HepG2 (cell line): ENCODE measurements around the gene SOCS1. TPM values are rescaled to one million over a fixed set of nuclear protein-coding genes. Genes with fewer than 3 reads are reported as not detected.

Source experiments
- ATAC-seq: fragments of 200-7000 bp; cut with Tn5 transposase; 3 replicates; pipeline ENCODE4 v1.9.1; 2020; ENCODE audit warnings: mild to moderate bottlenecking, moderate library complexity
- BruUV-seq: library from RNA; stranded (reverse); fragments of 400-500 nt; replicated peaks from 2 replicates; lab custom pipeline; 2021; lab: Mats Ljungman, UMichigan
- CTCF ChIA-PET: fragments of 300-600 bp; formaldehyde crosslinking; extraction: SDS; loops from one replicate; lab custom pipeline; 2021; ENCODE audit warnings: low total read pairs, inconsistent platforms, low intra/inter-chr PET ratio; lab: Yijun Ruan, JAX
- POLR2A ChIA-PET: fragments of 350-600 bp; sonication (Branson Sonifier 250); formaldehyde crosslinking; loops from one replicate; lab custom pipeline; 2020; ENCODE audit warnings: antibody characterized with exemption, inconsistent platforms; lab: Yijun Ruan, JAX
- DNase-seq: peaks from one replicate; pipeline ENCODE4 v3.0.0-alpha.2; 2015; ENCODE audit warnings: low spot score
- FAIRE-seq: peaks from 3 replicates; lab custom pipeline; 2011; peaks lifted over from hg19 to GRCh38; lab: Jason Lieb, UNC
- H2AFZ ChIP-seq: one replicate; pipeline ENCODE4 v1.6.1; 2011; ENCODE audit warnings: low read length, inconsistent platforms
- H3K27ac ChIP-seq: fragments of 300-600 bp; 3 replicates; pipeline ENCODE4 v1.8.0; 2011; ENCODE audit warnings: mixed run types, mild to moderate bottlenecking, mixed read lengths, low read length, inconsistent platforms; ENCODE audit not compliant: insufficient read depth; ENCODE audit errors: extremely low read length
- H3K27me3 ChIP-seq, 2 experiments: fragments of 200-600 bp in 1 of 2; 2 replicates in 1 of 2; 3 replicates in 1 of 2; pipeline versions ENCODE4 v1.6.0 to v1.8.0; 2011; ENCODE audit warnings: low read length in 2 of 2, mild to moderate bottlenecking in 2 of 2, moderate library complexity in 2 of 2, inconsistent platforms in 1 of 2; ENCODE audit not compliant: insufficient read depth in 2 of 2, control insufficient read depth in 1 of 2
- H3K36me3 ChIP-seq, 2 experiments: fragments of 200-600 bp in 1 of 2; replicated peaks in 1 of 2; 2 replicates in 1 of 2; 3 replicates in 1 of 2; pipeline versions ENCODE4 v1.5.1 to v1.8.0; 2011; ENCODE audit warnings: low read length in 2 of 2, inconsistent platforms in 1 of 2; ENCODE audit not compliant: insufficient read depth in 2 of 2, control insufficient read depth in 1 of 2
- H3K4me1 ChIP-seq: 2 replicates; pipeline ENCODE4 v1.5.1; 2012; ENCODE audit warnings: low read length, inconsistent platforms; ENCODE audit not compliant: insufficient read depth
- H3K4me2 ChIP-seq: 2 replicates; pipeline ENCODE4 v1.6.0; 2011; ENCODE audit warnings: low read depth, low read length, inconsistent platforms
- H3K4me3 ChIP-seq, 3 experiments: fragments of 200-600 bp in 1 of 3; sonication (generic), shearing (Covaris generic) in 1 of 3; replicated peaks in 1 of 3; 2 replicates each; pipeline ENCODE4 v1.5.1; 2011 to 2016; ENCODE audit warnings: low read length in 3 of 3, inconsistent platforms in 2 of 3, low read depth in 2 of 3, mild to moderate bottlenecking in 2 of 3, control low read depth in 1 of 3, mixed read lengths in 1 of 3; ENCODE audit not compliant: insufficient read depth in 1 of 3
- H3K79me2 ChIP-seq: one replicate; pipeline ENCODE4 v1.6.1; 2011; ENCODE audit warnings: low read length, inconsistent platforms; ENCODE audit not compliant: insufficient read depth
- H3K9ac ChIP-seq: 2 replicates; pipeline ENCODE4 v1.6.0; 2011; ENCODE audit warnings: mild to moderate bottlenecking, low read depth, low read length, inconsistent platforms; ENCODE audit not compliant: insufficient read depth
- H3K9me3 ChIP-seq: 2 replicates; pipeline ENCODE4 v1.5.1; 2012; ENCODE audit warnings: mild to moderate bottlenecking, low read length
- H4K20me1 ChIP-seq: 2 replicates; pipeline ENCODE4 v1.6.0; 2011; ENCODE audit warnings: inconsistent platforms, mild to moderate bottlenecking, low read length, moderate library complexity; ENCODE audit not compliant: insufficient read depth
- ATF7 ChIP-seq, 2 experiments: fragments of 450-650 bp in 1 of 2; sonication (generic) in 1 of 2; formaldehyde crosslinking in 1 of 2; IDR thresholded peaks; 2 replicates each; pipeline versions ENCODE4 v1.4.0 to v1.6.1; 2016 to 2020; ENCODE audit warnings: antibody characterized with exemption in 1 of 2, mild to moderate bottlenecking in 1 of 2, missing genetic modification reagents in 1 of 2
- ELF3 ChIP-seq: IDR thresholded peaks from 2 replicates; pipeline ENCODE4 v1.6.1; 2016; ENCODE audit warnings: missing genetic modification reagents, missing compliant biosample characterization
- FIP1L1 ChIP-seq: fragments of 200-400 bp; formaldehyde crosslinking; IDR thresholded peaks from 2 replicates; pipeline ENCODE4 v1.6.1; 2018; ENCODE audit warnings: low read depth, mild to moderate bottlenecking, low read length, moderate library complexity, borderline replicate concordance; ENCODE audit not compliant: insufficient read depth
- FOSL2 ChIP-seq: sonication (generic); formaldehyde crosslinking; IDR thresholded peaks from 2 replicates; pipeline ENCODE4 v1.4.0; 2020; ENCODE audit warnings: missing genetic modification reagents
- GMEB2 ChIP-seq: IDR thresholded peaks from 2 replicates; pipeline ENCODE4 v1.6.1; 2016; ENCODE audit warnings: missing biosample characterization, missing genetic modification reagents, low read depth
- HMG20A ChIP-seq: IDR thresholded peaks from 2 replicates; pipeline ENCODE4 v1.6.1; 2016; ENCODE audit warnings: borderline replicate concordance
- HMGXB4 ChIP-seq, 2 experiments: sonication (generic) in 1 of 2; formaldehyde crosslinking in 1 of 2; IDR thresholded peaks; 2 replicates each; pipeline versions ENCODE4 v1.4.0 to v1.6.1; 2018 to 2020; ENCODE audit warnings: missing genetic modification reagents in 2 of 2, borderline replicate concordance in 1 of 2, low read depth in 1 of 2, mild to moderate bottlenecking in 1 of 2, missing biosample characterization in 1 of 2
- JUN ChIP-seq: sonication (generic); formaldehyde crosslinking; IDR thresholded peaks from 2 replicates; pipeline ENCODE4 v1.4.0; 2020; ENCODE audit warnings: mild to moderate bottlenecking, missing genetic modification reagents
- NR2C2 ChIP-seq: sonication (generic); formaldehyde crosslinking; IDR thresholded peaks from 2 replicates; pipeline ENCODE4 v1.4.0; 2020; ENCODE audit warnings: missing genetic modification reagents, mild to moderate bottlenecking, moderate library complexity, borderline replicate concordance
- PHF21A ChIP-seq: sonication (generic); formaldehyde crosslinking; IDR thresholded peaks from 2 replicates; pipeline ENCODE4 v1.5.0; 2020; ENCODE audit warnings: mild to moderate bottlenecking, missing genetic modification reagents
- SALL1 ChIP-seq: sonication (generic); formaldehyde crosslinking; IDR thresholded peaks from 2 replicates; pipeline ENCODE4 v1.8.0; 2022; ENCODE audit warnings: mild to moderate bottlenecking, missing genetic modification reagents
- SOX5 ChIP-seq: IDR thresholded peaks from 2 replicates; pipeline ENCODE4 v1.6.1; 2016; ENCODE audit warnings: borderline replicate concordance
- ZMYM3 ChIP-seq: sonication (generic); formaldehyde crosslinking; IDR thresholded peaks from 2 replicates; pipeline ENCODE4 v1.5.1; 2020; ENCODE audit warnings: mild to moderate bottlenecking, missing genetic modification reagents
- ZNF101 ChIP-seq: sonication (generic); formaldehyde crosslinking; IDR thresholded peaks from 2 replicates; pipeline ENCODE4 v1.4.0; 2020; ENCODE audit warnings: mild to moderate bottlenecking, low read depth, missing genetic modification reagents, borderline replicate concordance
- ZNF253 ChIP-seq: sonication (generic); formaldehyde crosslinking; IDR thresholded peaks from 2 replicates; pipeline ENCODE4 v1.8.0; 2022; ENCODE audit warnings: mild to moderate bottlenecking, missing genetic modification reagents, borderline replicate concordance
- ZNF597 ChIP-seq: sonication (generic); formaldehyde crosslinking; IDR thresholded peaks from 2 replicates; pipeline ENCODE4 v1.5.0; 2020; ENCODE audit warnings: missing genetic modification reagents
- ZNF891 ChIP-seq: sonication (generic); formaldehyde crosslinking; IDR thresholded peaks from 2 replicates; pipeline ENCODE4 v1.5.0; 2020; ENCODE audit warnings: mild to moderate bottlenecking, missing genetic modification reagents
- WGBS: methylation state at CpG from one replicate; pipeline ENCODE4 v1.1.6; 2017; ENCODE audit warnings: low lambda C conversion rate; 5-methylcytosine and 5-hydroxymethylcytosine counted together
- in situ Hi-C: cut with HindIII; loops from 2 replicates; pipeline ENCODE4 v1.10.0; 2017; ENCODE audit warnings: low pct_unique_long_range_greater_than_20kb; ENCODE audit not compliant: extremely low pct_ligation_motif_present
- intact Hi-C: fragments of 100-400 bp; cut with micrococcal nuclease; formaldehyde crosslinking; loops from one replicate; pipeline ENCODE4 v1.10.0; 2022; ENCODE audit not compliant: unreplicated experiment
- polyA plus RNA-seq, 8 experiments: library from polyadenylated mRNA; depleted of rRNA in 3 of 8; stranded (reverse) in 7 of 8; unstranded in 1 of 8; fragments of >200 nt; fragmentation: Illumina TruSeq in 4 of 8; extraction: Trizol in 4 of 8; gene quantifications; 2 replicates each; pipeline versions ENCODE4 v1.2.1 to v1.2.3, GENCODE V29; 2011 to 2016; ENCODE audit warnings: low read depth in 4 of 8, missing spikeins in 1 of 8, mixed read lengths in 1 of 8; ENCODE audit not compliant: insufficient read depth in 1 of 8
- total RNA-seq, 5 experiments: library from RNA; depleted of rRNA; stranded (reverse); fragments of >200 nt; fragmentation: Illumina TruSeq; extraction: Trizol; gene quantifications; 2 replicates each; pipeline ENCODE4 v1.2.3, GENCODE V29; 2016; ENCODE audit warnings: low read depth in 1 of 5

Gene SOCS1
- total and polyA plus RNA-seq, 2 of the 13 experiments (the other 11 are each of a cell fraction or from before 2014, with no cell fraction given), result 5.3 to 6.3 TPM

- TF ChIP-seq FIP1L1 (no peak), SALL1 (CRISPR knock-in tag) (0 out of 2 replicates have a peak, but pooled peaks have one; percentile 12), ZMYM3 (peak; percentile 94), JUN (0 out of 2 replicates have a peak, but pooled peaks have one; percentile 25)
- TF ChIP-seq, all 625 proteins: peak for 13
Observed at GRCh38 chr16:11236461-11237254, 19.3 kb downstream of the SOCS1 start (continued).

- peak; percentile 63 for FAIRE-seq
- Histone ChIP-seq H3K4me1 (peaks cover 38% of the 10 kb centered on the region), H2AFZ (no peak overlapping the region), H3K9me3 (no peaks in the 10 kb centered on the region), H3K27me3 (peaks cover 1 to 21% of the 10 kb centered on the region in 2 experiments; a peak in 3 of 5 replicates), H3K79me2 (no peaks in the 10 kb centered on the region), H3K36me3 (no peaks in the 10 kb centered on the region), H3K27ac (no peak overlapping the region), H4K20me1 (no peaks in the 10 kb centered on the region), H3K4me2 (peak overlapping the region; percentile 1; the same call in 1 of the 2 replicates), H3K4me3 (no peak overlapping the region), H3K9ac (no peak overlapping the region)
- BruUV-seq, result no TSS peak
- ChIA-PET CTCF (no interaction called here), POLR2A (interaction anchor here (0.6 to 2.7 kb wide), 6 partner anchors 14 to 61 kb away, joined by 3 to 20 read pairs (median 4); partner anchors contain the start of gene SOCS1)
- peak; percentile 81 for DNase-seq
- ATAC-seq, result peak; percentile 76
- in situ Hi-C loops, result no loop called here
- 6% methylated on average over 5 of the region's 5 CpGs for WGBS
- intact Hi-C loops, result no loop called here
- no peak for TF ChIP-seq NR2C2 (CRISPR knock-in tag)
- no peak for TF ChIP-seq ZNF891 (CRISPR knock-in tag)
- no peak for TF ChIP-seq ATF7 (IDR thresholded peaks at IDR 0.05)
- no peak for TF ChIP-seq ATF7 (CRISPR knock-in tag; IDR thresholded peaks at IDR 0.05)
- peak; percentile 49; the same call in 1 of the 2 replicates for TF ChIP-seq HMG20A (CRISPR knock-in tag)
- peak; percentile 40; the same call in 1 of the 2 replicates for TF ChIP-seq FOSL2 (CRISPR knock-in tag)
- 0 out of 2 replicates have a peak, but pooled peaks have one; percentile 5 for TF ChIP-seq ZNF253 (CRISPR knock-in tag)
- TF ChIP-seq ZNF597 (CRISPR knock-in tag), result no peak
- 0 out of 2 replicates have a peak, but pooled peaks have one; percentile 47 for TF ChIP-seq PHF21A (CRISPR knock-in tag)
- TF ChIP-seq SOX5 (CRISPR knock-in tag), result peak; percentile 43; the same call in 1 of the 2 replicates
- TF ChIP-seq HMGXB4 (CRISPR knock-in tag; IDR thresholded peaks at IDR 0.05; ENCODE audit: borderline replicate concordance in 1 of 2, low read depth in 1 of 2), result 0 out of 4 replicates have a peak, but pooled peaks of 1 of the 2 experiments have one; percentile 22
- TF ChIP-seq ELF3 (CRISPR knock-in tag), result peak; percentile 49; the same call in 1 of the 2 replicates
- no peak for TF ChIP-seq ZNF101 (CRISPR knock-in tag)
- TF ChIP-seq GMEB2 (CRISPR knock-in tag), result no peak
Observed at GRCh38 chr16:11235703-11235991, 20.4 kb downstream of the SOCS1 start.
